ENCODE measurements around the gene DACT3. TPM values are rescaled to one million over a fixed set of nuclear protein-coding genes. Genes with fewer than 3 reads are reported as not detected.

The DACT3 gene
- total and polyA plus RNA-seq, 12 donors: 3.9 to 29.3 (median 12.2) TPM

GRCh38 chr19:46601318-46602224 lies 59.4 kb downstream of the DACT3 start, which contains the start of gene CALM3:
Gene CALM3 (plus strand): TSS chr19:46601330. CDS start chr19:46601435, 105 bp downstream.
- peaks cover 0 to 23% (median 11%) of the 10 kb centered on the region in 11 donors for H3K9me3 ChIP-seq

GRCh38 chr19:46600384-46601317 lies 60.3 kb downstream of the DACT3 start:
- peak overlapping the region; percentile 84 to 100 (median 99) for H3K27ac ChIP-seq
- TF ChIP-seq CTCF (IDR thresholded peaks at IDR 0.05): no peak
- H3K4me3 ChIP-seq: peak overlapping the region; percentile 83 to 100 (median 100)
- WGBS, 2 donors: 1 to 2% methylated on average over 74 to 93 of the region's 93 CpGs
- peak; percentile 90 to 95 (median 92) for ATAC-seq
- peak; percentile 97 to 98 for DNase-seq
- H3K27me3 ChIP-seq: no peaks in the 10 kb centered on the region
- peaks cover 0 to 23% (median 11%) of the 10 kb centered on the region in 11 donors for H3K9me3 ChIP-seq
- intact Hi-C loops (cut with DNase I): loop anchor here in 1 of 10 donors (5.0 kb wide), 1 partner anchor 147 kb away; the partner anchor contains the start of genes FKRP and STRN4
- H3K4me1 ChIP-seq: peaks cover 20 to 42% (median 40%) of the 10 kb centered on the region in 9 donors
- H3K36me3 ChIP-seq: peaks cover 0 to 11% (median 1%) of the 10 kb centered on the region in 9 donors

More at GRCh38 chr19:46601318-46602224, 59.4 kb downstream of the DACT3 start, which contains the start of gene CALM3:
- peak within 1 kb of the TSS; percentile 84 to 100 (median 99) for H3K27ac ChIP-seq
- peaks cover 0 to 20% (median 10%) of the 10 kb centered on the region in 9 donors for H3K36me3 ChIP-seq
- H3K4me3 ChIP-seq: peak within 1 kb of the TSS; percentile 83 to 100 (median 100)
- no peak for DNase-seq
- no peaks in the 10 kb centered on the region for H3K27me3 ChIP-seq
- 1% methylated on average over 49 to 51 of the region's 51 CpGs for WGBS, 2 donors
- intact Hi-C loops (cut with DNase I): loop anchor here in 1 of 10 donors (5.0 kb wide), 1 partner anchor 146 kb away; the partner anchor contains the start of genes FKRP and STRN4
- TF ChIP-seq CTCF (IDR thresholded peaks at IDR 0.05): no peak
- H3K4me1 ChIP-seq: peaks cover 21 to 49% (median 42%) of the 10 kb centered on the region in 9 donors
- peak in 2 of 8 donors; percentile 12 to 22 for ATAC-seq

GRCh38 chr19:46599716-46600373 lies 61.1 kb downstream of the DACT3 start:
- intact Hi-C loops (cut with DNase I): loop anchor here in 1 of 10 donors (5.0 kb wide), 1 partner anchor 147 kb away; the partner anchor contains the start of genes FKRP and STRN4
- Histone ChIP-seq H3K36me3 (peaks cover 0 to 3% (median 0%) of the 10 kb centered on the region in 9 donors), H3K27ac (peak overlapping the region; percentile 84 to 100 (median 99)), H3K27me3 (no peaks in the 10 kb centered on the region), H3K4me1 (peaks cover 13 to 34% (median 32%) of the 10 kb centered on the region in 9 donors), H3K9me3 (peaks cover 0 to 23% (median 11%) of the 10 kb centered on the region in 11 donors), H3K4me3 (peak overlapping the region in 9 of 10 donors; percentile 83 to 100 (median 99))
- no peak for TF ChIP-seq CTCF (IDR thresholded peaks at IDR 0.05)
- ATAC-seq: no peak
- no peak for DNase-seq
- WGBS, 2 donors: 67 to 74% methylated on average over 9 of the region's 9 CpGs

All from heart right ventricle (tissue), 16 donors.